Mucosa of rectum (tissue), 2 donors: ENCODE results near the gene PRKAR2B.
A peak's percentile ranks its signal among the peaks of the same experiment; 100 is the strongest.

Experiments used
- H3K27ac ChIP-seq, 2 donors: one replicate each; pipeline ENCODE4 v1.7.0; 2013; ENCODE audit warnings: inconsistent platforms in 2 of 2, low read depth in 2 of 2, low read length in 2 of 2
- H3K27me3 ChIP-seq, 2 donors: one replicate each; pipeline ENCODE4 v1.7.0; 2013; ENCODE audit warnings: low read length in 2 of 2; ENCODE audit not compliant: control insufficient read depth in 2 of 2, insufficient read depth in 2 of 2
- H3K36me3 ChIP-seq, 2 donors: one replicate each; pipeline ENCODE4 v1.7.0; 2013; ENCODE audit warnings: low read length in 2 of 2; ENCODE audit not compliant: control insufficient read depth in 2 of 2, insufficient read depth in 2 of 2
- H3K4me1 ChIP-seq, 2 donors: one replicate each; pipeline ENCODE4 v1.7.0; 2013; ENCODE audit warnings: low read length in 2 of 2, mild to moderate bottlenecking in 1 of 2; ENCODE audit not compliant: control insufficient read depth in 2 of 2, insufficient read depth in 2 of 2
- H3K4me3 ChIP-seq, 2 donors: one replicate each; pipeline ENCODE4 v1.7.0; 2013; ENCODE audit warnings: low read length in 2 of 2
- H3K9ac ChIP-seq, 2 donors: one replicate each; pipeline ENCODE4 v1.7.0; 2013; ENCODE audit warnings: low read length in 2 of 2, low read depth in 1 of 2, mild to moderate bottlenecking in 1 of 2
- H3K9me3 ChIP-seq, 2 donors: one replicate each; pipeline ENCODE4 v1.7.0; 2013; ENCODE audit warnings: low read length in 2 of 2; ENCODE audit not compliant: control insufficient read depth in 2 of 2
- donor health status: healthy.
- donor health status: Normal muscosa, but diverticular disease.

Gene PRKAR2B

GRCh38 chr7:107044347-107045194 lies at the start of gene PRKAR2B:
Gene PRKAR2B, plus strand, starts transcription at chr7:107044705. Its CDS starts 203 bp downstream, at chr7:107044908.
- Histone ChIP-seq H3K4me3 (peak within 1 kb of the TSS; percentile 64 to 81), H3K4me1 (peaks cover 11 to 12% of the 10 kb centered on the region in 2 donors), H3K9me3 (no peaks in the 10 kb centered on the region), H3K9ac (peak within 1 kb of the TSS; percentile 63 to 67), H3K27ac (peak within 1 kb of the TSS; percentile 63 to 65), H3K27me3 (peaks cover 0 to 2% of the 10 kb centered on the region in 2 donors), H3K36me3 (no peaks in the 10 kb centered on the region)

DNA sequence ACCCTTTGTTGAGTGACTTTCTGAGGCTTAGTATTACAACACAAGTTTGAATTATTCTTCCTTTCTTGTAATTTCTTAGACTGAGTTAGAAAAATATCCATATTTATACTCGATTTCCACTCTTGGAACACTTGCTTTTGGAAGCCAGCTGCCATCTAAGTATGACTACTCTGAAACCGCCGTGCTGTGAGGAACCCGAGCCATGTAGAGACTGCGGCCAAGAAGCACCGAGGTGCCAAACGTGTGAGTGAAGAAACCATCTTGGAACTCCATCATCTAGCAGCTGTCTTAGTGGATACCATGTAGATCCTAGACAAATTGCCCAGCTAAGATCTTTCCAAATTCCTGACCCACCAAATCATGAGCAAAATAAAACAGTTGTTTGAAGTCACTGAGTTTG lies 49.7 kb upstream of the PRKAR2B start:
- Histone ChIP-seq H3K36me3 (no peaks in the 10 kb centered on the region), H3K9ac (no peak overlapping the region), H3K27me3 (peaks cover 0 to 2% of the 10 kb centered on the region in 2 donors), H3K4me1 (no peaks in the 10 kb centered on the region), H3K4me3 (no peak overlapping the region), H3K27ac (no peak overlapping the region), H3K9me3 (no peaks in the 10 kb centered on the region)

GRCh38 chr7:106997487-106998271 lies 46.8 kb upstream of the PRKAR2B start:
- Histone ChIP-seq H3K27me3 (peaks cover 0 to 2% of the 10 kb centered on the region in 2 donors), H3K4me1 (no peaks in the 10 kb centered on the region), H3K9me3 (no peaks in the 10 kb centered on the region), H3K36me3 (no peaks in the 10 kb centered on the region), H3K4me3 (no peak overlapping the region), H3K27ac (no peak overlapping the region), H3K9ac (no peak overlapping the region)

- Histone ChIP-seq H3K9ac (no peak overlapping the region), H3K27me3 (peaks cover 0 to 2% of the 10 kb centered on the region in 2 donors), H3K36me3 (no peaks in the 10 kb centered on the region), H3K27ac (no peak overlapping the region), H3K4me3 (no peak overlapping the region), H3K9me3 (no peaks in the 10 kb centered on the region), H3K4me1 (no peaks in the 10 kb centered on the region)
Measured at GRCh38 chr7:106999023-106999422, 45.5 kb upstream of the PRKAR2B start.

GRCh38 chr7:107001490-107001889 lies 43.0 kb upstream of the PRKAR2B start:
- no peak overlapping the region for H3K4me3 ChIP-seq
- no peaks in the 10 kb centered on the region for H3K9me3 ChIP-seq

GRCh38 chr7:107002126-107002525 lies 42.4 kb upstream of the PRKAR2B start:
- H3K4me3 ChIP-seq, result no peak overlapping the region
- H3K4me1 ChIP-seq, result no peaks in the 10 kb centered on the region
- H3K27me3 ChIP-seq, result no peaks in the 10 kb centered on the region
- H3K27ac ChIP-seq, result no peak overlapping the region
- H3K9me3 ChIP-seq, result no peaks in the 10 kb centered on the region
- H3K9ac ChIP-seq, result no peak overlapping the region
- no peaks in the 10 kb centered on the region for H3K36me3 ChIP-seq

More at GRCh38 chr7:107001490-107001889, 43.0 kb upstream of the PRKAR2B start:
- H3K36me3 ChIP-seq, result no peaks in the 10 kb centered on the region
- no peaks in the 10 kb centered on the region for H3K4me1 ChIP-seq
- no peak overlapping the region for H3K9ac ChIP-seq
- no peak overlapping the region for H3K27ac ChIP-seq
- H3K27me3 ChIP-seq, result no peaks in the 10 kb centered on the region

DNA sequence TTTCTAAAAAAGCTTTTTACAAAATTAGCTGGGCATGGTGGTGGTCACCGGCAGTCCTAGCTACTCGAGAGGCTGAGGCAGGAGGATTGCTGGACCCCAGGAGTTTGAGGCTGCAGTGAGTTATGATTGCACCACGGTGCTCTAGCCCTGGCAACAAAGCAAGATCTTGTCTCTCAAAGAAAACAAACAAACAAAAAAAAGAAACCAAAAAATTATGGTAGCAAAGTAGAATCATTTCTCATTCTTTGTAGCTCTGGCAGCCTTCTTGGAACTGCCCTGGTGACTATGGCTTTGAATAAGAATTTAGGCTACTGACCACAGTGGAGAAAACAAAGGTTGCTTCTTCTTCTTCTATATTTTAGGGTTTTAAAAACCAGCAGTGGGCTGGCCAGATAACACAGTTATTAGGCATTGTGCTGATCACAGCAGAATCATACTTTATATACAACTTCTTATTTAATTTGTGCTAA lies 41.9 kb upstream of the PRKAR2B start:
- Histone ChIP-seq H3K9me3 (no peaks in the 10 kb centered on the region), H3K36me3 (no peaks in the 10 kb centered on the region)

DNA sequence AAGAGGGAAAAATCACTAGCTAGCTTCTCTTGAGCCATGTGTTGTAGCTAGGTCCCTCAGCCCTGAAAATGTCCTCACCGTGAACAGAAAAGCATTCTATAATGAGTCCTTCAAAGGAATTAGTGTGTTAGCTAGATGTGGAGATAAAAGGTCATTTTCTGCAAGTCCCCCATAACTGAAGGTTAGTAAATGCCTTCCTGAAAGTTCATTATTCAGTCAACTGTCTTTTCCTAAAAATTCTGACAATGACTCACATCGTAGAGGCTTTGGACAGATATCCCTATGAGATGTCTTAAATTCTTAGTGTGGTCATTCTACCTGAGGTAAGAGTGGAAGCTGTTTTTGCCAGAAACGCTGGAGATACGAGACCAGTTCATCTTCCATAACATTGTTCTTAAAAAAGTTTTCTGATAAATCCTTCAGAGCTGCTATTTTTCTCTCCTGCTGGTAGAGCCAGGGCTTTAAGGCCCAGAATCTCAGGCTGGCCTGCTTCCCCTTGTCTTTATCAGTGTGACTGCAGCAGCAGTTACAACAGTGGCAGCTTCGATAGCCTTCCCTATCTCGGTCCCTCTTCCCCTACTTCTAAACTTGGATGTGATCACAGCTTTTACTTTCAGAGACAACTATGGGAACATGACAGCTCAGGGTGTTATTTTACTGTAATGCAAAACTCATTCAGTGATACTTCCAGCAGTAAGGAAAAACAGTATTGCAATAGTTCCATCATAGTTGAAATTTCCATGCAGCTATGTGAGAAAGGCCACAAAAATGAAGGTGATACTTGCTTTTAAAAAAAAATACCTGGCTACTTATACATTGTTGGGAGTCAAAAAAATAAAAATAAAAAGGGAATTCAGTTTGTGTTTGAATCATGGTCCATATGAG lies 37.3 kb upstream of the PRKAR2B start:
- H3K9ac ChIP-seq, result no peak overlapping the region
- no peaks in the 10 kb centered on the region for H3K9me3 ChIP-seq
- H3K27ac ChIP-seq, result no peak overlapping the region
- no peak overlapping the region for H3K4me3 ChIP-seq
- H3K4me1 ChIP-seq, result no peaks in the 10 kb centered on the region
- no peaks in the 10 kb centered on the region for H3K27me3 ChIP-seq
- no peaks in the 10 kb centered on the region for H3K36me3 ChIP-seq

More for the DNA sequence above, 41.9 kb upstream of the PRKAR2B start:
- H3K4me1 ChIP-seq, result no peaks in the 10 kb centered on the region
- no peaks in the 10 kb centered on the region for H3K27me3 ChIP-seq
- H3K9ac ChIP-seq, result no peak overlapping the region
- H3K4me3 ChIP-seq, result no peak overlapping the region
- H3K27ac ChIP-seq, result no peak overlapping the region

GRCh38 chr7:107007892-107008287 lies 36.6 kb upstream of the PRKAR2B start:
- Histone ChIP-seq H3K27me3 (no peaks in the 10 kb centered on the region), H3K27ac (no peak overlapping the region)

More at GRCh38 chr7:107007892-107008287, 36.6 kb upstream of the PRKAR2B start:
- Histone ChIP-seq H3K9me3 (no peaks in the 10 kb centered on the region), H3K36me3 (no peaks in the 10 kb centered on the region), H3K9ac (no peak overlapping the region), H3K4me1 (no peaks in the 10 kb centered on the region), H3K4me3 (no peak overlapping the region)
